GM19467 (cell line): Measurements from ENCODE around the gene RNASE9.
"Not testable (repeated sequence)": the region's sequence is repeated elsewhere in the genome, so short reads cannot be mapped to it uniquely, and the experiment has no call there.

ENCODE experiments used
- ATAC-seq: cut with Tn5 transposase; IDR thresholded peaks from one replicate; pipeline ENCODE4 v1.9.1; 2021; ENCODE audit warnings: mild to moderate bottlenecking, moderate library complexity; ENCODE audit not compliant: unreplicated experiment

RNASE9 gene

DNA sequence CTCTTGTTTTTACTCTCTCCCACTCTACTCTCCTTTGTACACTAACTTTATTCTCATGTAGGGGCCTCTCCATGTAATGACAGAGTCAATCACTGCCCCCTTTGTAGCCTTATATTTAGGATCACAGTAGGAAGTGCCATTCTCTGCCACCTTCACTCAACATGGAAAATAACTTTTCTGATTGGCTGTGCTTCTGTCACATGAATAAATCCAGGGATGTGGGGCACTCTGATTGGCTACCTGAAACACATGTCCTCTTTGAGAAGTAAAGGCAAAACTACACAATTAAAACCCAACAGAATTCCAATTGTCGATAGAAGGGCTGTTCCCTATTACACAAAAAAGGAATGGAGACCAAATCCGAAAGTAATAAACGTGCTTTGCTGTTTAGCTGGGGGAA is at the start of gene RNASE9:
Gene RNASE9 (minus strand): TSS at position 87 of the 400 bp plus-strand sequence.
- no peak for ATAC-seq

DNA sequence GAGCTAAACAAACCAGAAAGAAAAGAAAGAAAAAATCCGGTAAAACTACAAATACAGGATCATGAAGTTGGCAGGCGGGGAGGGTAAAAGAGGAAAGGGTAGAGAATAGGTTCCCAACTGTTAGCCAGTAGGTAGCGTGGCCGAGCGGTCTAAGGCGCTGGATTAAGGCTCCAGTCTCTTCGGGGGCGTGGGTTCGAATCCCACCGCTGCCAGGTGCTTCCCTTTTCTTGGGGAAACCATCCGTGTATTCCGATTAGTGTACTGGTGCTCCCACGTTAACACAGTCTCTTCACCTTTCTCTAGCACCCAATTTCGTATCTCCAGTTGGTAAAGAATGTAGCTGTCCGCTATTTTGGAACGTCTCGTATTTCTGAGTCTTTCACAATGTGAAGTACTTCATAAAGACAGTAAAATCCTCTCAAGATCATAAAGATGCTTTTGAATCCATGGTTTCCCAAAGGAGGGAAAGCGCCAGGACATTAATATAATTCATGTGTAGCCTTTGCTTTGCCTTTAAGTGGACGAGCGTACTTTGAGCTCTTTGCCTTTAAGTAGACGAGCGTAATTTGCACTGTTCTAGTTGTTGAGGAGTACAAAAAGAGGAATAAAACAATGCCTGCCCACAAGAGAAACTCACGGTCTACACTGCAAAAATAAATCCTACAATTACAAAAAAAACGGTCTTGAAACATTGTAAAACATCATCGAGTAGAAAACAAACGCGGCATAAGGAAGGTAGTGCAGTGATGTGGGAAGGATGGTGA is 49.3 kb upstream of the RNASE9 start:
- no peak for ATAC-seq

DNA sequence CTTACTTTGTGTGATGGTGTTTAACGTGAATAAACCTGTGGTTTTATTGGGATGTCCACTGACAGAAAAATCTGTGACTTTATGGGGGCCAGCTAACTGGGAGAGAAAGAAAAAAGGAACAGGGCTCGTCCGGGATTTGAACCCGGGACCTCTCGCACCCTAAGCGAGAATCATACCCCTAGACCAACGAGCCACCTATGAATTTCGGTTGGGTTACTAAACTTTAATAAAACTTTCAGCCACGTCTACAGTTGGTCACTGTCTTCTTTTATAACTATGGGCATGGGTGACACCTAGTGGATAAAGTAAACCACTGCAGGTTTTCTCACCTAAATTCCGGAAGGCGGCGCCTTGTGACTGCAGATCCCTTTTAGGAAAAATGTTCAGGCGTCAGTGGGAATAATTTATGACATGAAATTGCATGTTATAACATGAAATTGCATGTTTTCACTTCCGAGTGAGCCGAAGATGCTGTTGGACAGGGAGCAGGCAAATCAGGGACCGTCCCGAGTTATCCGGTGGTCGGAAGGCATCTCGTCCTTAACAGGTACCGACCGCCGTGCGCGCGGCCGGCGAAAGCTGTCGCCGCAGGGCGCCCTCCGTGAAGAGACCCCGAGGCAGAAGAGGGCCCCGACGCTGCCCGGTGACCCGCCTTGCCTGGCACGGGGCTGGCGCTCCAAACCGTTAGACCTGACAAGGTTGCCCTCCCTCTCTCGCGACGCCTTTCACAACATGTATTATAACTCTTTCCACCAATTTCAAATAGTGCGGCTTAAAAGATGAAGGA is 48.6 kb upstream of the RNASE9 start:
- peak; percentile 21 for ATAC-seq

DNA sequence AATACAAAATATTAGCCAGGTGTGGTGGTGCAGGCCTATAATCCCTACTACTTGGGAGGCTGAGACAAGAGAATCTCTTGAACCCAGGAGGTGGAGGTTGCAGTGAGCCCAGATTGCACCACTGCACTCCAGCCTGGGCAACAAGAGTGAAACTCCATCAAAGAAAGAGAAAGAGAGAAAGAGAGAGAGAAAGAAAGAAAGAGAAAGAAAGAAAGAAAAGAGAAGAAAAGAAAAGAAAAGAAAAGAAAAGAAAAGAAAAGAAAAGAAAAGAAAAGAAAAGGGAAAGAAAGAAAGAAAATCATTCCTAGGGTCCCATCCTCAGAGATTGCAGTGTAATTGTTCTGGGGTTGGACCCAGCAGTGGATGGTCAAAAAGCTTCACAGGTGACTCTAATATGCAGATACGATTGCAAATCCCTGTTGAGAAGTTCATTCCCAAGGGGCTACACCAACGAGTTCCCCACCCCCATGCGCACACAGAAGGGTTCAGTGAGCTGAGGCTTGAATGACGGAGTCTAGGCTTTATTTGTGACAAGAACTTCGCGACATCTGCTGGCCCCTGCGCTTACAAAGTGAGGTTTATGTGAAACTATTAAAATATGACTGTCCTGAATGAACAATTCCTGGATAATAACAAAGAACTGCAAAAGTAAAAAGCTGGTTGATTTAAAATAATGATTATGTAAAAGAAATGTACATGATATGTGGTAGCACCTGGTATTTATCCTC is 47.7 kb upstream of the RNASE9 start:
- ATAC-seq = no peak

DNA sequence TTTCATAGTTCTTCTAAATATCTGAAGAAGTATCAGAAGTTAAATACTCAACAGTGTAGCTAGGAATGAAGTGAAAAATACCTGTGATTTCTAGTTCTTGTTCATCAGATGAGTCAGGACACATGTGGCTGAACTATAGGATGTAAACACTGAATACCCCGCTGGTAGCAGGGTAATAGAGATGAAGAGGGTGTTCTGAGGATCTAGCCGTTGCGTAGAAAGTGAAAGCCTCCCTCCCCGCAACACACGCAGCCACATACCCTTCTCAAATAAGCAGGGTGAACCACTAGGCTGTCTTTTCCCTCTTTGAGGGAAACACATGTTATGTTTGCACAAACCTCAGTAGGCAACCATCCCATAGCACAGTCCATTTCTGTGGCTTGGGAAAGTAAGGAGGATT is 46.8 kb upstream of the RNASE9 start:
- ATAC-seq = no peak

DNA sequence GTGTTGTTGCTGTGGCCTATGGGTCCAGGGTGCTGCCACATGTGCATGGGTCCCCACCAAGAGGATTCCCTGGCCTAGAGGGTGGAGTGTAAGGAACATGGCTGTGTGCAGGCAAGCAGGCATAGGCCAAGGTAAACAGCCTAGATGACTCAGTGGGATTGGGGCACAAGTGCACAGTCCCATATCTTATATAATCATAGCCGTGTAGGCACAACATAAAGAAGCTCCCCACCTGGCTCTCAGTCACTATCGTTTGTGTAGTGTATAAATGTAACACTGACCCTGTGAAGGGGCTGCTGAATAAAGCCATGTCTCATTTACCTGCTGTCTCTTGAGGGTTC is 46.0 kb upstream of the RNASE9 start:
- no peak for ATAC-seq

DNA sequence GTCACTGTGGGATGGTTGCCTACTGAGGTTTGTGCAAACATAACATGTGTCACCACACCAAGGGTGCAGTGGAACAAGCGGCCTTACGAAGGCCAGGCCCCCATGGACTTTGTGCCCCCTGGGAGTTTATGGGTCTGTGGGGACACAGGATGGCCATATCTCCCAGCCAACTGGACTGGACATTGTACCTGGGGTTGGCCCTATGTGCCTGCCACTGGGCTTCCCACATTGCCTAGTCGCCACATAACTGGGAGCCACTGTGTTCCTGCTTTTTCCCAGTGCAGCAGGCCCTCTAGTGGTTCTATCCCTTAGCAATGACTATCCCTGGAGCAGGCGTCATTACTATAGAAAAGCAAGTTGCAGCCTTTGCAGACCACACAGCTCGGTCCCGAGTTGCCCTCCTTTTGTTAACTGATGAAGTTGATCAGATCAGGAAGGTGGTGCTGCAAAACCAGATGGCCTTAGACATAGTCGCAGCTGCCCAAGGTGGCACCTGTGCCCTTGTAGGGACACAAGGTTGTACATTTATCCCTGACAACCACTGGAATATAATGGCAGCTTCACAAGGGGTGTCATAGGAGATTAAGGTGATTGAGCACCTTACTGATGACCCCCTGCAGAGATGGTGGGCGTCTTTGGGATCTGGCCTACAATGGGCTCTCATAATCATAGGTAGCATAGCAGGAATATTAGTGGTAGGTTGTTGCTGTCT is 45.5 kb upstream of the RNASE9 start:
- no peak for ATAC-seq

DNA sequence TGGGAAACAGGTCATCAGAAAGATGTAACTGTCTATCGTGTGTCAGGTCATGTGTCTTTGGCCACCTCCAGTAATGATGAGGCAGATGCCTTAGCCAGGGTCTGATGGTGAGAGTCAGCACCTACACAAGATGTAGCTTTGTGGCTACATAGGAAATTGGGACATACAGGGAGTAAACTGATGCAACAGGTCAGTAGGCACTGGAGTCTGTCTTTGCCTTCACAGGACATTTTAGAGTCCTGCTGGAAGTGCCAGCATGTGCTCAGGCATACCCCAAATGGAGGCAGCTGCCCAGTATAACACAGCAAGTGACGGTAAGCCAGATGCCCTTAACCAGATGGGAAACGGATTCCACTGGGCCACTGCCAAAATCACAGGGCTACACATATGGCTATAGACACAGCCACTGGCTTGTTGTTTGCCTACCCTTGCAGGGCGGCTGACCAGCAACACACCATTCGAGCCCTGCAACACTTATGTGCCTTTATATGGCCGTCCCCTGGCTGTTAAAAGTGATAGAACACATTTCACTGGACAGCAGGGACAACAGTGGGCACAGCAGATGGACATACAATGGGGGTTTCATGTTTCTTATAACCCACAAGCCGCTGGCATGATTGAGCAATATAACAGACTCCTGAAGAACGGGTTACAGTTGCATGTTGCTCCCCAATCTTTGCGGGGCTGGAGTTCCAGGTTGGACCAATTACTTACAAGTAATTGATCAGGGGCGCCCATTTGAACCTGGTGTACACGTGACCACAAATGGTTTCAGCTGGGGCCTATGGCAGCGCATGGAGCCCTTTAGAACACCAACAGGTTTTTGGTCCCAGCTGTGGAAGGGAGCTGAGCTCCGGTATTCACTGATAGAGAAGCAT is 43.2 kb upstream of the RNASE9 start:
- ATAC-seq = no peak

DNA sequence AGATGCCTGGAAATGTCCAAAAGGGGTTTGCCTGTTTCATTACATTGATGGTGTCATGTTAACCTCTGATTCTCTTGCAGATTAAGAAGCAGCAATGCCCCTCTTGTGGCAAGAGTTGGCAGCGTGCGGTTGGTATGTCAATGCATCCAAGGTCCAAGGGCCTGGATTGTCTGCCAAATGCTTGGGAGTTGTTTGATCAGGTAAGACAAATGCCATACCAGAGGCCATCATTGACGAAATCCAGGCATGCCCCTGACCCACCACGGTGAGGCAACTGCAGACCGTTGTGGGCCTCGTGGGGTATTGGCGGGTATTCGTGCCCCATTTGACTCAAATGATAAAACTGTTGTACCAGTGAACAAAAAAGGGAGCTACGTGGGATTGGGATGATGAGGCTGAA is 41.7 kb upstream of the RNASE9 start:
- no peak for ATAC-seq

DNA sequence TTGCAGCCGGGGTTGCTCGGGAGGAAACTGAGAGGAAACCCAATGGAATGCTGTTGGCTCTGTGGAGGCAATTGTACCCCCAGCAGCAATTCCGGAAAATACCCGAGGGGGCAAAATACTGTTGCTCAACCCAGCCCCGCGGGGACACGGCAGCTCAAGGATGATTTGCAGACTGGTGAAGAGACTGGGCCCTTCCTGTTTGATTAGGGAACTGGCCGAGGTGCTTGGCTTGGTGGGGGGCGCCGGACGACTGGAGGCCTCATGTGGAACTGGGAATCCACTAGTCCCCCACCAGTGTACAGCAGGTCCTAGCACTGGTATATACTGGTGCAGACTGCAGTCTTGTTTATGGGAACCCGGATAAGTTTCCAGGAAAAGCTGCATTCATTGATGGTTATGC is 40.7 kb upstream of the RNASE9 start:
- no peak for ATAC-seq

DNA sequence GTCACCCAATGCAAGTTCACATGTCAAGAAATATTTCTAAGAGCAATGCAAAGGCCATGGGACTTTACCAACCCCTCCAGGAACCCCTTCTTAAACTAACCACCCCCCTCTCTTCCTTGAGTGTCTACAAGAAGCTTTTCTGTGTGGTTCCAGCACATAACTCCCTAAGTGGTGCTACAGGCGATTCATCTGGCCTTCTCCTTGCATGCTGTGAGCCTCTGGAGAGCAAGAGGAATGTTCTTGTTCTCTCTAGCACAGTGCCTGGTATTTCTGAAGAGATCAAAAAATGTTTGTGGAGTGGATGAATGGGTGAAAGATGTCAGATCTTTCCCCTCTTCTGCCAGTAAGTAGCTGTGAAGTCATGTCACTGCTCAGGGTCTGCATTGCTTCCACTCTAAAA is 36.3 kb upstream of the RNASE9 start:
- ATAC-seq = no peak

DNA sequence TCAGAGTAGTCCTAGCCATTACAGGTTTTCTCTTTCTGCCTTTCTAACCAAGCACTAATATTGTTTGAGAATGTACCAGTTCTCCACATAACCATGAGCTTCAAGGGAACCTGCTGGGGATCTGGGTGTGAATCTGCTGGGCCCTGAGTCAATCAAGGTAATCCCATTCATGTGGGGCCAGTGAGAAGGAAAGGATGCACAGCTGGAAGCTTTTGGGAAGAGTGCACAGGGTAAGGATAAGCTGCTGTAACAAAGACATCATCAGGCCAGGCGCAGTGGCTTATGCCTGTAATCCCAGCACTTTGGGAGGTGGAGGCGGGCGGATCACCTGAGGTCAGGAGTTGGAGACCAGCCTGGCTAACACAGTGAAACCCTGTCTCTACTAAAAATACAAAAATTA is 34.9 kb upstream of the RNASE9 start:
- ATAC-seq = not testable (repeated sequence)

DNA sequence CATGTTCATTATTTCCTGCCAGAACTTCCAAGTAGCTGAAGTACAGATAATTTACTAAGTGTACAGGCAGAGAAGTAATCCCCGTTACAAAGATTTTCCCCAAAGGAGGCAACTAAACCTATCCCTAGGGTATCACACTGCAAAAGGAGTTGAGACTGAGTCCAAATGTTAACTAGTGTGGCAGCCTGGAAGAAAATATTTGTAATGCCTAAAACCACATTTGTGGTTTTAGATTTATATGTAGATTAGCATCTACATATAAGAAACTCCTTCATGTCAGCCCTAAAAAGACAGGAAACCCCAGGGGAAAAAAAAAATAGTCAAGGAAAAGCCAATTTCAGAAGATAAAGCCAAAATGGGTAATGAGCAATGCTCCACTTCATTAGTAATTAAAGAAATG is 31.7 kb upstream of the RNASE9 start:
- no peak for ATAC-seq

DNA sequence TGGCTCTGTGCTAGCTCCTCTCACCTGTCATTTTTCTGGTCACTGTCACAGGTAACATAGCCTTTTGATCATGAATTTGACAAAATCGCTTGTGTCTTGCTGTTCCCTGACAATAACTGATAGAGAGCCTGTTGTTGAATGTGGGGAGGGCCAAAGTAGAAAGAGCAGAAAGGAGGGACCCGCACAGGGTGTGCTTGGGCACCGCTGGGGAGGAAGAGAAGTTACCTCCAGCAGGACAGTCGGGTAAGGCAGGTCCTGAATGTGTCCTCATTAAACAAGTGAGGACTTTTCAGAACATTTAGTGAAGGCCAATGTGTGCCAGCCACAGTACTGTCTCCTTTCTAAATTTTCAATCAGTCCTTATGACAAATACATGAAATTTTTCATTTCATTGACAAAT is 30.4 kb upstream of the RNASE9 start, which contains the start of gene RNASE12:
Gene RNASE12 (minus strand): TSS at position 142 of the 400 bp plus-strand sequence. CDS start 653 bp downstream, outside the sequence.
- ATAC-seq = no peak

DNA sequence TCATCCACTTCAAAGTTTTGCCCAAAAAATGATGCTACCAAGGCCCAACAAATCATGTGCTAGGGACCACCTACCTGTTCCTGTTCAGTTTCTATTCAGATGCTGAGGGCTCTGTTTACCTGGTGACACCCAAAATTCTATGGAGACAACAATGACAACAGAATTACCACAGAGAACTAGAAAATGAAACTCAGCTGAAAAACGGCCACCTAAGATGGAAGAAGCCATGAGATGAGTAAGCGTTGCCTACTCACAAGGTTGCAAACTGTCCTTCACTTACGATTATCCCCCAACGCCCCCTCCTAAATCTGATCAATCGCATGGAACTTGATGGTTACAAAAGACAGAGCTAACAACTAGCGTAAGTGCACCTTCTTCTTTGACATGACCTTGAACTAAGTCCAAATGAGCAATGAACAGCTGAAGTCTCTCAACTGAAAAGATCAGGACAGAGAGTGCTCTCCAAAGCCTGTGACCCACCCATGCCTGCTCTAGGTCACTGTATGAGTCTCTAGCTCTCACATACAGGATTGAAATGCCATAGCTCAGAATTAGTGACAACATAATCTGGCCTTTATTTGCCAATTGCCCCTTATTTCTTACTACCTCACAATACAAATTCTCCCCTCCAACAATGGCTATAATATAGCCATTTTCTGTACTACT is 26.8 kb upstream of the RNASE9 start, which contains the start of gene RNASE11:
Gene RNASE11 (minus strand): TSS at position 513 of the 666 bp plus-strand sequence.
- no peak for ATAC-seq

DNA sequence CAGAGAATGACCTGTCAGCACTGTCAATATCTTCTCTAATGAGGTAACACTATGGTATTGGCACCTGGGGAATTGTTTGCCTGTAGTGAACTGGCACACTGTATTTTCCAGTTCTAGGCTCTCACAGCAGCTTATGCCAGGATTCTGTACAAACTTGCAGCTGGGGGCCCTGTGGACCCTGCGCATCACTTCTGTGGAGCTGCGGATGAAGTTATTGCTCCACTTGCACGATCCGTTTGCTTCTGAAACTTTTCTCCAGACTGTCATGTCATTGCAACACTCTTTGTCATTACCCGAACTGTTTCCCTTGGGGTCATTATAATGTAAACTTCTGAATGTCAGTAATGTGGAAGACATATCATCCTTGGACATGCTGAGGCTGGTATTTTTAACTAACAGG is 23.1 kb upstream of the RNASE9 start:
- ATAC-seq = no peak

DNA sequence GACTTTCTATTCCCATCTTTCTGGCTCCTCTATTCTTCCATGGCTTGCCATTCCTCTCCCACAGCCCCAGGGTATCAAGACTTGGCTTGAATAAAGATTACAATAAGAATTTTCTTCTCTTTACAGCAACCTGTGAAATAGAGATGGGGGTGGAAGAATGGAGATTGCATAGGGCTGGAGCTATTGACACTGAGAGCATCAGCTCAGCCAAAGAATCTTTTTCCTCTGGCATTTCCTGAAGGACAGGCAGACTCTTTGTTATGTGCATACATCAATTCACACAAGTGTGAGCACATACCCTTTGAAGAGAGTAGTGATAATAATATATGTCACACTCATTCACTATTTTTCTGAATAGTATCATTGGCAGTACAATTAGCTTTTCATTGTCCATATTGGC is 22.3 kb upstream of the RNASE9 start:
- ATAC-seq = no peak

DNA sequence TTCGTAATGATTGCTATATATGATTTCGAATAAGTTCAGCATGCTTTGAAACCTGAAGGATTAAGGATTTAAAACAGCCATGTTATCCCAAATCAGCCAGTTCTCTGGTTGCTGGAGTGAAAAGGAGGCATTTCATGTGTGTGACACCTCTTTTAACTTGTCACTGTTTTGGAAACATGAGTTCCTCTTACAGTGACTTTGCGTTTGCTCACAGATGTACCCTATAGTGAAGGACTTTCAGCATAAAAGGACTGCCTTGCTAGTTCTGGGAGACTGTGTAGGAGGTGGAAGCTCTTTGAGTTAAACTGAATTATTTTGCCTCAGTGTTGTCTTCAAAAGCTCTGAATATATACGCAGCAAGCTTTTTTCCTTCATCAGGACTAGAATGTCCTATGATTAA is 19.4 kb upstream of the RNASE9 start:
- no peak for ATAC-seq

DNA sequence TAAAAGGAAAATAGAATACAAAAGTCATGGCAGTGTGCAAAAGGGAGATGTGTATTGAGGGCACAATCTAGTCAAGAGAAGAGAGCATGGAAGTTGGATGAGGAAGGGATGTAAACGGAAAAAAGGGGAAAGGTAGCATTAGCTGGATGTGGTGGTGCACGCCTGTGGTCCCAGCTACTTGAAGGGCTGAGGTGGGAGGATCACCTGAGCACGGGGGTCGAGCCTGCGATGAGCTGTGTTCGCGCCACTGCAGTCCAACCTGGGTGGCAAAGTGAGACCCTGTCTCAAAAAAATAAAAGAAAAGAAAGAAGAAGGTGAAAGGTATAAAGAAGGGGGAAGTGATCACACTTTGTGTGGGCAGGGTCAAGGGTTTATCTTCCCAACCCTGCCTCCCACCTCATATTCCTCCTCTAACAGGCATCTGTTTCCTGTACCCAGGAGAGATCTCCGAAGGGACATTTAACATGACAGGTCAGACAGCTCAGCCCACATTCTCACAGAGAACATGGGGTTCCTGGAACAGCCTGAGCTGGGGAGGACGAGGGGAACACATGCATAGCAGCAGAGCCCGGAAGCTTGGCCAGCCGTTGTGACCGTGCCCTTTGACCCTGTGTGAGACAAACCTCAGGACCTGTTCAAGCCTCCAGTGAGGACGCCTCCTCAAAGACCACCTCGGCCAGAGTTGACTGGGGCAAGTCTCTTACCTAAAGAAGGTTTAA is 18.1 kb upstream of the RNASE9 start:
- ATAC-seq = no peak
